ENCODE results near the gene TIMM10.

Gene TIMM10

DNA sequence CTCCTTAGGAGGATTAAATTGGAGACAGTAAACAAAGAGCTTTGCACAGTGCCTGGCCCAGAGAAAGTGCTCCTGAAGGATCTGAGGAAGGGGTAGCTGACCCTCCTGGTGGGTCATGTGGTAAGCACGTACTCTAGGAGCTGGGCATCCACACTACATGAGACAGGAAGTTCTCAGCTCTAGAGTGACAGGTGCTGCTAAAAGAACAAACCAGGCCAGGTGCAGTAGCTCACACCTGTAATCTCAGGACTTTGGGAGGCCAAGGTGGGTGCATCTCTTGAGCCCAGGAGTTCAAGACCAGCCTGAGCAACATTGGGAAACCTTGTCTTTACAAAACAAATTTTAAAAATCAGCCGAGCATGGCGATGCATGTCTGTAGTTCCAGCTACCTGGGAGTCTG lies 28.2 kb downstream of the TIMM10 start:
- DNase-seq = no peak

DNA sequence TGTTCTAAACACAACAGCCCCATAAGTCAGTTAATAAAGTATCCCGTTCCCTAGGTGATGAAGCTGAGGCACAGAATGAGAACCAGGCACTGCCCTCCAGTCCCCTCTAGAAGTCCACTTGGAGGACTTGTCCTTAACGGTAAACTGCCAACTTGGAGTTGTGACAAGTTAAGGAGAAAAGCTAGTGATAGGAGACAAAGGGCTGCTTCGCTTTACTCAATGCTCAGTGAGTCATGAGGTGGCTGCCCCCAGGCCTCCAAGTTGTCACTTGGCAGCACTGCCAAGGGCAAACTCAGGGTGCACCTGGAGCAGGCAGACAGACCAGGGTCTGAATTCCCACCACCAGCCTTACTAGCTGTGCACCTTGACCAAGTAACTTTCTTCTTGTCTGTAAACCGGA lies 28.6 kb downstream of the TIMM10 start:
- no peak for DNase-seq

DNA sequence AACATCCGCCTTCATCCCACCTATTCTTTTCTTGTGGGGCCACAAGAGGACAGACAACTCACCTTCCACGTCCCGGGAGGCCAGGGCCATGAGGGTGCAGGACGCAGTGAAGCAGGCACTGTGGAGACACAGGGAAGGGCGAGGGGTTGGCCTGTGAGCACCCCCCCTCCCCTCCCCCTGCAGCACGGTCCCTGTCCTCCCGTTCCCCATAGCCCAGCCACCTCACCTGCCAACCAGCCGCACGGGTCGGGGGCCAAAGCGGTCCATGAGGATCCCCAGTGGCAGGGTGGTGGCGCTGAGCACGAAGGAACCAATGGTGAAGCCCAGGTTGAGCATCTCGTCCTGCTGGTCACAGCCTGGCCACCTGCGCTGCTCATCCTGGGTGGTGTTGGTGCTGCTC lies 29.6 kb downstream of the TIMM10 start:
- no peak for DNase-seq

DNA sequence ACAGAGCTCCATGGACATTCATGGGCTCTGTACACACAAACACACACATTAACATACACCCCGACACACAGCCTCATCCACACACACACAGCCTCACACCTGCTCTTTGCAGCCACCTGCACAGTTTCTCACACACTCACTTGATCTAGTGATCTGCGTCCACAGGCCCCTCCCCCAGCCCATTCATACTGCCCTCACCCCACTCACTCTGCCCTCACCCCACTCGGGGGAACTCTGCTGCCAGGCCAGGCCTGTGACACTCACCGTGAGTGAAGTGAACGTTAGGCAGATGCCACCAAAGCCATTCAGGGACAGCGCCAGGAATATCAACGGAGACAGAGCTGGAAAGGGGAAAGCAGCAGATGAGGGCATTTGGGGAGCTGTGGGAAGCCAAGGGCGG lies 30.0 kb downstream of the TIMM10 start:
- no peak for DNase-seq

DNA sequence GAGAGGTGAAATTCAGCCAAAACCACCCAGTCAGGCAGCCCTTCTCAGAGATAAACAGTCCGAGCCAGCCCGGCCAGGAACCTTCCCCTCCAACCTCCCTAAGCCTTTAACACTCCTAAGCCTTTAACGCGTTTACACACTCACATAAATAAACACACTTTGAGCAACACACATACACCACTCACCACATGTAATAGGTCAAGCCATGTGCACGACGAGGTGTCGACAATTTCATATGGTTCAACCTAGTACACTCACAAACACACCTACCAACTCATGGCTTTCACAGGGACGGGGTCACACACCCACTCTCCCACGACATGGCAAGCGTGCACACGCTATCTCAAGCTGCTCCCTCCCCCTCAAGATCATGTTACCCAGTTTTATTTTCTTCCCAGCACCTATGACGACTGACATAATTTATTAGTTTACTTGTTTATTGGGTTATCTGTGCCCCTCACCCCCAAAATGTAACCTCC lies 30.5 kb downstream of the TIMM10 start:
- DNase-seq = no peak

DNA sequence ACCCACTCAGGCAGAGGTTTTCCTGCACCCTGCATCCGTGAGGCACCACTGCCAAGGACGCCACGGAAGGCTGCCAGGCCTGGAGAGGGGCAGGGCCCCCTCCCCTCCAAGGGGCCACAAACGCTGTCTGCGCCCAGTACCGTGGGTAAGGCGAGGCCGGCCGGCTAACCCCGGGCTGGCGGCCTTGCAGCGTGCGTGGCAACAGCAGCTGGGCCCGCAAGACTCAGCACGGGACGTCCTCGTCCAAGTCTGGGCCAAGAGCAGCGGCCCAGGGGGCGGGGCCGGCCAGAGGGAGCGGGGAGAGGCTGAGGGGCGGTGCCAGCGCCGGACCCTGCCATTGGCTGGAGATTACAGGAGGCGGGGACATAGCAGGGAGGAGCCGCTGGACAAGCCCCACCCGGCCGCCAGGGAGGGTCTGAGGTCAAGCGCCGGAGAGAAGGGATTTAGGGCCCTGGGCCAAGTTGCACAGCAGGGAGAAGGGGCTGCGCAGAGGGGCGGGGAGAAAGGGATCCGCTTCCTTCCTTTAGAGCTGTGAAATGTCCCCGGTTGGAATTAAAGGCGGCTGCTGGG lies 31.1 kb downstream of the TIMM10 start:
- DNase-seq = no peak

DNA sequence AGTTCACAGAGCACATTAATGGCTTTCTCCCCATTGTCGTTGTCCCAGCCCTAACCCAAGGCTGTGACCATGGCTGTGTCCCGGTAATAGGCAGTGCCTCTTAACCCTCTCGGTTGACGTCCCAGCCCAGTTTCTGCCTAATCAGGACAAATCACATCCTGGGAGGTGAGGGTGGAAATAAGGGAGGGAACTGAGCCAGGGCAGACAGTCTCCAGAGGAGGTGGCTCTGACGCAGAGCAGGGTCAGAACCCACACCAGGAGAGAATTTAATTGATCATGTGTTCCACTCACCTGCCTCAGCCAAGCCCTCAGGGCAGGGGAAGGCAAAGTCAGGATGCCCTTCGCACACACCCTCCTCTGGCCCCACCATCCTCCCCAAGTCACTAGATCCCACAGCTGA lies 32.0 kb downstream of the TIMM10 start:
- no peak for DNase-seq

DNA sequence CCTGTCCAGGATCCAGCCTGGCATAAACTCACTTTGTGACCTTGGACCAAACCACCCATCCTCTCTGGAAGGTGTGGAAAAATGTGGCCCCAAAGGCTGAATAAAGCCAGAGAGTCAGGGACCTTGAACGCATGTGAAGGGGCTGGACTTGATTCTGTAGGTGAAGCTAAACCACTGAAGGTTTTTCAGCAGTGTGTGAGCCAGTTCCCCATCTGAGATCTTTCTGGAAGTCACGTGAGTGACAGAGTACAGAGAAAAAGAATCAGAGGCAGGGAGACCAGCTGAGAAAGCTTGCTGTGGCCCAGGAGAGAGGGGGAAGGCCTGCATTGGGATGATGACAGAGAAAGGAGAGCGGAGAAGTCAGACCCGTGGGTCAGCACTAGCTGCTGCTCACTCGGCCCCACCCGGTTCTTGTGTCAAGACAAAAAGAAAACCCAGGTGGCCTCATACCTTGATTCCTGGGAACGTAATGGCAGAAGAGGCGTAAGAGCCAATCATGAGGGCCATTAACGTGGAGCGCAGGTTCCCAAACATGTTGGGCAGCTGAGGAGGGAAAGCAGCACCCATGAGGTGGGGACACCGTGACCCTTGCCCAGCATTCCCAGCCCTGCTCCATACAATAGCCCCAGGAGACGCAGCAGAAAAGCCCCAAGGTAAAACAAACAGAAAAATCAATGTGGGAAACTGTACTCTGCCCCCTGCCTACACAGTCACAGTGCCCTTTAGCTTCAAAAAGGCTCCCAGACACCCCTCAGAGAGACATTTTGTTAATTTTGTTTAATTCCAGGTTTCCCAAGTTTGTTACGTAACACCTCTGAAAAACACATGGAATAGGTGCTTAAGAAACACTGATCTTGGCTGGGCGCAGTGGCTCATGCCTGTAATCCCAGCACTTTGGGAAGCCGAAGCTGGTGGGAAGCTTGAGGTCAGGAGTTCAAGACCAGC lies 33.0 kb downstream of the TIMM10 start:
- DNase-seq = no peak

DNA sequence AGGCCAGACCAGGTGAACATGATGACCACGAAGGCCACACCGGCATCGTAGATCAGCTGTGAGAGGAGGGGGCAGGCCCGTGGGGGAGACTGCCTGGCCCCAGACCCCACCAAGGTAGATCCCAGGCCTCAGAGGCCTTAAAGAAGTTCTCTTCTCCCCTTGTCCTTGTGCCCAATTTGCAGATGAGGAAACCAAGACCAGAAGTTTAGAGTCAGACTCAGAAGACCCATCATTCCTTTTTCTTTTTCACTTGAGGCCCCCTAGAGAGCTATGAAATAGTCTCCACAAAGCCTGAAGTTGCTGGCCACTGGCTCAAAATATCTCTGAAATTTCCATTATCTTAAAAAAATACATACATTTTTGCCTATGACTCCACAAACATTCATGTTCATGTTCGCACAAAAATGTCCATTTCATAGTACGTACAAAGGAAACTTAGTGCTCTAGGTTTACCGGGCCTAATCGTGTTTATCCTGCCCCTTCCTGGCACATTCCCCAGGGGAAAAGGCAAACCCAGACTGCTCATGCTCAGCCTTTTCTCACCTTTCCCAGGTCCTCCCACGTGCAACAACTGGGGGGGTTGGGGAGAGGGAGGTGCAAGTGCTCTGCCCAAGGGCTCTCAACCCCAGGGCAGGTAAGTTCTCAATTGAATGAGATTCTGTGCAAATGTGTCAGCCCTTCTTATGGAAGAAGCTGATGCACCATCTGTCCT lies 34.3 kb downstream of the TIMM10 start:
- DNase-seq = no peak

DNA sequence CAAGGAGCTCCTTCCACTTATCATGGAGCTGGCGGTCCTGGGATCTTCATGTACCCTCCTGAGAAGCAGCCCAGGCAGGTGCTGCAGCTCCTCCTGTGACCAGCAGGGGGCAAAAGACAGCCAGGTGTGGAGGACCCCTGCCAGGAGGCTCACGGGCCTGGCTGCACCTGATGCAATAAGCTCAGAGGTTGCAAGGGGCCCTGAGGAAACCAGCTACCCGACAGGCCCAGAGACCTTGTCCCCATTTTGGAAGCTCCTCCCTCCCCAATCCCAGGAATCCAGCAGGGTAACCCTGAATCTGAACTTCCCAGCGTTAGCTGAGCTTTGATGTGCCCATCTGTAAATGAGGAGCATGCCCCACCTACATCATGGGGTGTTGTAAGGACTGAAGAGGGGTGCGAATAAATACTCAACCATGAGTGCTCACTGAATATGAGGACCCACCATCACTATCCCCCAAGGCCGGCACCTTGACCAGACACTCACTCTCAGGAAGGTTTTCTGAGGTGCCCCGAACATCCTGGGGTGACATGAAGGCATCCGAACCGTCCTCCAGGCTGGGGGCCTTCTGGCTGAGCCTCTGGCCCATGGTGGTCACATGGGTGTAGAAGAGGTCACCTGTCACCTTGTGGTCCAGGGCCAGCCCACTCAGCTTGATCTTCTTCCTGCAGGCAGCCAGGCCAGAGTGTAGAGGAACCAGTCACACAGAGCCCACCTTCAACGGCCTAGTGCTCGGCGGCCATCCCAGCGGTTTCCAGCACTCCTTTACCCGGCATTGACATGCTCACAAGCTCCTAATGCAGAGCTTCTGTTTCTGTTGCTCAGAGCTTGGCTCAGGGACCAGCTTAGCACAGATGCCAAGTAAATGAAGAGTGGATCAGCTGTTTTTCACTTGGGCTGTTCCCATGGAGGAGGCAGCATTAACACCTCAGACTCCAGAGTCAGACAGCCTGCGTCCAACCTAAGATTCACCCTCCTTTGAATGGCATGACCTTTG lies 36.7 kb downstream of the TIMM10 start:
- peak; percentile 71 for DNase-seq

DNA sequence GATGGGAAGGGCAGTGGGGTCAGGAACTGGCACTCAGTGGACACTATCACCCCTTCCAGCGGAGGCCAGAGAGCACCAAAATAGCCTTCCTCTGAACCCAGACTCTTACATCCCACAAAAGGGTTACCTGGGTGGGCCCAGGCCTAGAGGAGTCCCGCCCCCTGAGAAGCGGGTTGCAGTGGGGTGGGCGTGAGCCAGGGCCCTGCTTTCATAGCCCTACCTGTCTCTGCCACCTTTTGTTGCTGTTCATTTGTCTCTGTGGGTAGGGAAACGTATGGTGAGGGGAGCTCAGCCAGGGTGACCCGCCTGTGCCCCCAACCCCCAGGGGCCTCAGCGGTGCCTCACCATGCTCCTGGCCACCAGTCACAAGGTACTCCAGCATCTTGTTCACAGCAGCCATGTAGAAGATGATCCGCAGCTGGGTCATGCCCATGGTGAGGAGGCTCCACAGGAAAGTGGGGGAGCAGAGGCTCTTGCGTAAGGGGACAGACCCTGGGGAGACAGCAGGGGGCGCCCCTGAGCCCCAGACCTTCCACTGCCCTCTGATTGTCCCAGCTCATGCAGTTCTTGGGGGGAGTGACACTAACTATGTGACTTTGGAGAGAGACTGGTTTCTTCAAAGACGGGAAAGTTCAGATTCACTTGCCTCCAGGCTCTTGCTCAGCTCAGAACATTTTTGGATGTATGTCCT lies 39.0 kb downstream of the TIMM10 start:
- DNase-seq = peak; percentile 44

DNA sequence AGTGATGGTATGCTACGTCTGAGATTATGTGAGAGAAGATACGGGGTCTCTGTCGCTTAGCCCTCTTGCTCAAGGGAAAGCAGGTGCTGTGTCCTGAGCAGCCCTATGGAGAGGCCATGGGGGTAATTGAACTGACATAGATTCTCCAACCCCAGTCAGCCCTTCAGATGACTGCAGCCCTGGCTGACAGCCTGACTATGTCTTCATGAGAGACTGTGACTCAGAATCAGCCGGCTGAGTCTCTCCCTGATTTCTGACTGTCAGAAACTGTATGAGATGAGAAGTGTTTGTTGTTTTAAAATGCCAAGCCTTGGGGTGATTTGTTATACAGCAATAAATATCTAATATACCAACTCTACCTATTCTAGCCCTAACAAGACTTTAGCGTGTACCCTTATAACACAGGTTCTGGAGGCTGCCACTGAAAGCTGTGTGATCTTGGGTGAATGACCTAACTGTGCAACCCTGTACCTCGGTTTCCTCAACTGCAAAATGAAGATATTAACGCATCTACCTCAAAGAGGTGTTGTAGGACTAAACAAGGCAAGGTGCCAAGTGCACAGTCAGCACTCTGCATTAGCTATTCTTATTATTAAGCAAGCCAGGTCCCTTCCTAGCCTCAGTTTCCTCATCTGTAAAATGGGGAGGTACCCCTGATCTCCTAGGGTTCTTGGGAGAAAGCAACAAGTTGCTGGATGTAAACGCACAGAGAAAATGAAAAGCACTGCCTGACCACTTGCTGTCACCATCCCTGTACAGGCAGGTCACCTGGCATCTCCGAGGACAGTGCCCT lies 39.9 kb downstream of the TIMM10 start:
- DNase-seq = no peak

DNA sequence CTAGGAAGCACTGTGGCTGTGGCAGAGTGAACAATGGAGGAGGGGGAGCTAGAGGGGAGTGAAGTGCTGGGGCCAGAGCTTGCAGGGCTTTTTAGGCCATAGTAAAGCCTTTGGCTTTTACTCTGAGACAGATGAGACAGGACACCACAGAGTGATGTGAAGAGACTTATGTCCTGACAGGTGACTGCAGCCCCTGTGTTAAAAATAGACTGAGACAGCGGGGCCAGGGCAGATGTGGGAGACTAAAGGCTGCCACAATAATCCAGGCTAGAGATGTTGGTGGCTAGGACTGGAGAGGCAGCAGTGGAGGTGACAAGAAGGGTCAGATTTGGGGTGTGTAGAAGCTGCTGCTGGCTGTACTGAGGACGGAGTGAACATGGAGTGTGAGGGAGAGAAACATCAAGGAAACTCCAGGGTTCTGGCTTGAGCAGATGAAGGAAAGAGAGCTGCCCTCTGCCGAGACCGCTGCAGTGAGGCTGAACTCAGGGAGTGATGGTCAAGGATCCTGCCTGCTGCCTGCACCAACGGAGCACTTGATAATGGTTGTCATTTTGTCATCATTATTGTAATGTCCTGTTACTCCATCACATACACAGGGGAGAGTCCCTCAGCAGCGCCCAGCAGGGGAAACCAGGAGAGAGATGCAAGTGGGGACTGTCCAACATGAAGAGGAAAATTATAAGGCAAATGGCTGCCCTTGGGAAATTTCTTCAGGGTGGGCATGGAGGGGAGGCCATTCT lies 42.5 kb downstream of the TIMM10 start:
- no peak for DNase-seq

DNA sequence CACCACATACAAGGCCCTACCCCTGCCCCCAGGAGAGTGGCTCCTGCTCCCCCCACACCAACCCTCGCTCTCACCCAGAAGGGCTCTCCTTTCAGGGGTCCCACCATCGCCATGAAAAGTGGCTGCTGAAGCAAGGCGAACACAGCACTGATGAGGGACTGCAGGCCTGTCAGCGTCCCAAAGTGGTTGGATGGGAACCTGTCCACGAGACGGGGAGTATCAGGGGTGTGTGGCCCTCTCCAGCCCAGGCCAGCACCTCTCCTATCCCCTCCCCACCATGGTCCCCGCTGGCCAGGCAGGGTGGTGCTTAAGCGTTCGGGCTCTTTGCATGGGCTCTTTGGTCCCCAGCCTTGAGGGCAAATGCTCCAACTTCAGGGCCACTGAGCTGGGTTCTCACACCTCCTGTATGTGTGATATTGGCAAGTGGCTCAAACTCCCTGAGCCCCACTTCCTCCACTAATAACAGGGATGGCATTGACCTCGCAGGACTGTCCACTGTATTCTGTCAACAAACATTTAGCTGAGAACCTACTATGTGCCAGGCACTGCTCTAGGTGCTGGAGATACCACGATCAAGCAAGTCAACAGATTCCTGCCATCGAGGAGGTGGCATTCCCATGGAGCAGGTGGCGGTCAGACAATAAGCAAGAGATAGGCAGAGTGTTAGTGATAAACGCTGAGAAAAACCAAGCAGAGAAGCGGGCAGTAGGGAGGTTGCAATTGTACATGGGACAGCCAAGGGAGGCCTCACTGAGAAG lies 43.4 kb downstream of the TIMM10 start:
- no peak for DNase-seq

DNA sequence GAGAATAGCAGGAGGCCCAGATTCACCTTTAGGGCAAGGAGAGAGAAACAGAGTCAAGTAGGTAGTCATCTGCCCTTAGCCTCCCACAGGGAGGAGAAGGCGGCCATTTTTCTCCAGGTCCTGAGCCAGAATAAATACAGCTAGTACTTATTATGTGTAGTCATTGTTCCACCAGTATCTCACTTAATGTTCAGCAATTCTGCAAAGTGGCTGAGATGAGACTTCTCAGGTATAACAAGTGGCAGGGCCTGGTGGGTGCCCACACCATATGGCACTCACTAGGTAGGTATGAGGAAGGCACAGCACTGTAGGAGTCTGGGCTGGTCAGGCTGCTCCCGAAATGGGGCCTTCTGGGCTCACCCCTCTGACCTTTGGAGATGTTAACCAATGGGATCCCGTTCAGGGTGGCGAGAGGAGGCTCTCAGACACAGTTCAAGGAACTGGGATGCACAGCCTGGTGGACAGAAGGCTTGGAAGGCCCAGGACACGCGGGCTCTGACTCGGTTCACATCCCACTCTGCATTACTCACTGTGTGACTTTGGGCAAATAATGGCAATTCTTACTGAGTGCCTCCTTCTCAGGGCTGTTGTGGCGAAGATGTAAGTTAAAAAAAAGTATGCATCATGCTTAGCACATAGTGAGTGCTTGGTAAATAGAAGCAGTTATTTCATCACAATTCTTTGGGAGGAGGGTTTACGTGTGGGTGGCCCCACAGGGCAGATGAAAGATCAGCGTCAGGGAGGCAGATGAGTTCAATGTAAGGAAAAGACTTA lies 45.1 kb downstream of the TIMM10 start:
- no peak for DNase-seq

DNA sequence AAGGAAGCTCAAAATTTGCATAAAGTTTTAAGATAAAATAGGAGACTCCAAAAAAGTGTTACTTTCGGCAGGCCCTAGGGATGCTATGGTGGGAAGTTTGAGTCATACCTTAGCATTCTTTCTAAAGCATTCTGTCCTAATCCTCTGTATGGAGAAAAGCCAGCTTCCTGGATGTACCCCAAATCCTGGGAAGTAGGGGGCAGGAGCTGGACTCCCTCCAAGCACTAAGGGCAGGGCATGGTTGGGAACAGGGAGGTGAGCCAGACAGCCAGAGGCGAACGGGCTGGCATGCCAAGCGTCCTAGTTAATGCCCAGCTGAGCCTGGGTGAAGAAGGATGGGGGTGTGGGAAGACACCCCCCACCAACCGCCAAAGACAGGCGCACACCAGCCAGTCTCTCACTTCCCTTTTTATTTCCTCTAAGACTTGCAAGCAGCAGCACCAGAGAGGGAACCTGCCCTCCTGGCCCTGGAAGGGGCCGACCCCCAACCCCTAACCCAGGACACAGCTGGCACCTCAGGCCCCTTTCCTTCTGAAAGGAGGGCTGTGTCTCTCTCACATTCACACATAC lies 46.3 kb downstream of the TIMM10 start:
- DNase-seq = no peak

DNA sequence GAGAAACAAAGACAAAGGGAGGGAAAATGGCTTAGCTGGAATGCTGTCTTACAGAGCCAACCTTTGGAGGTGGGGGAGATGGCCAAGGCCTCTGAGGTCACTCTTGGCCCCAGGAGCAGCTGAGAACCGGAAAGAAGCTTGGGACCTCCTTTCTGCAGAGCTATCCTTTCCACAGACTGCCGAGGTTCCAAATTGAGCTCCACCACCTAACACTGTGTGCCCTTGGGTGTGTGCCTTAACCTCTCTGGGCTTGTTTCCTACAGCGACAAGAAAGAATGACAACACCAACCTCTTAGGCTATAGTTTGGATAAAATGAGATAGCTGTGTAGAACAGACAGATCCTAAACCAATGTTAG lies 47.0 kb downstream of the TIMM10 start:
- no peak for DNase-seq

Data from activated CD4-positive, alpha-beta T cell treated with anti-CD3 and anti-CD28 coated beads, Interleukin-2, amount 50 U/mL, for 1 hour (primary cell).